ENCODE results near the gene DENND5A.
"Not testable (repeated sequence)": the region's sequence is repeated elsewhere in the genome, so short reads cannot be mapped to it uniquely, and the experiment has no call there.

Gene DENND5A

GRCh38 chr11:9179141-9179540, 86.0 kb downstream of the DENND5A start:
- no peak for DNase-seq (ENCODE audit: low read depth in 1 of 2, low spot score in 1 of 2)

DNA sequence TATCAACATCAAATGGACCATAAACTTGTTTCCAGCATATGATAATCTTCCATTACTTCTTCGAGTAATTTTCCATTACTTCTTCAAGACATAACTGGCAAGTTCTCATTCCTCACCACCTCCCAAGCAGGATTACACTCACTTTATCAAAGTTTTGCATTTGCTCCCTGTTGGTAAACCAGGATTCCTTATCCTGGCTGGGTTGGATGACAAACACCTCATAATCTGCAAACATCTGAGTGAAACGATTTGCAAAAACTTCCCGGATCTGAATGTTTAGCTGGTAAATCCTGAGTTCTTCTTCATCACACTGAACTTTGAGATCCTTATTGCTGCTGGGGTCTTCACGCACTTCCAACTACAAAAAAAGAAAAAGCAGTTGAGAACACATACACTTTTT, 86.4 kb downstream of the DENND5A start:
- DNase-seq (ENCODE audit: low read depth in 1 of 2, low spot score in 1 of 2) = no peak

- no peak for DNase-seq (ENCODE audit: low read depth in 1 of 2, low spot score in 1 of 2)
Observed at GRCh38 chr11:9177438-9178091, 87.6 kb downstream of the DENND5A start.

DNA sequence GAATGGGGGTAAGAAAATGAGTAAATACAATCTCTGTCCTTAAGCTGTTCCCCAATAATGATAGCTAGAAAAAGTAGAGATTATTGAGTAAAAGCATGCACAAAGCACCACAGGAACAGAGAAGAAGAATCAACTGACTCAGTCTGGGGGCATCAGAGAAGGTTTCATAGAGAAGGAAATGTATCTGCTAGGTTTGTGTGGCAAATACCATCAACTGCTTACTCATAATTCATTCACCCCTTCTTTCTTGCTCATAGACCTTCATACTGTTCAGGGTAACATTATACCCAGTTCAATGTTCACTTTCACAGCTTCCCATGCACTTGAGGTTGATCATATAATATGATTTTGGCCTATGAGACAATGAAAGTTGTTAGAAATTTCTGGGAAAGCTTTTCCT, 88.6 kb downstream of the DENND5A start:
- no peak for DNase-seq (ENCODE audit: low read depth in 1 of 2, low spot score in 1 of 2)

DNA sequence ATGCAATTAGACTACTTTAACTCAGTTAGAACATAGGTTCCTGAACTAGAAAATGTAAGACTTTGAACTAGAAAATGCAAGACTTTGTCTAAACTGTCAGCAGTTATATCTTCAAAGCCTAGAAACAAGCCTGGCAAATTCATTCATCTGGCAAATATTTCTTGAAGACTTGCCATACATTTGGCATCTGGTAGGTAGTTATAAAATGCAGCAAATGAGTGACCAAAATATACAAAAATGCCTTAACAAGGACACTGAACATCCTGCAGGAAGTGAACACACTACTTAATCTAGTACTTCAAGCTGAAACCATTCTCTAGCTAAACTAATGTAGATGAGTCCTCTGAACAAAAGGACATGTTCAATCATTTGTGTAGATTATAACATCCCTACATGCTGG, 89.0 kb downstream of the DENND5A start:
- DNase-seq (ENCODE audit: low read depth in 1 of 2, low spot score in 1 of 2) = no peak

DNA sequence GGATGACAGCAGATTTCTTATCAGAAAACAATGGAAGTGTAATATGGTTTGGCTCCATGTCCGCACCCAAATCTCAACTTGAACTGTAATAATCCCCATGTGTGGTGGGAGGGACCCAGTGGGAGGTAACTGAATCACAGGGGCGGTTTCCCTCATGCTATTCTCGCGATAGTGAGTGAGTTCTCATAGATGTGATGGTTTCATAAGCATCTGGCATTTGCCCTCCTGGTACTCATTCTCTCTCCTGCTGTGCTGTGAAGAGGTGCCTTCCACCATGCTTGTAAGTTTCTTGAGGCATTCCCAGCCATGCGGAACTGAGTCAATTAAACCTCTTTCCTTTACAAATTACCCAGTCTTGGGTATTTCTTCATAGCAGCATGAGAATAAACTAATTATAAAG, 92.8 kb downstream of the DENND5A start:
- no peak for DNase-seq (ENCODE audit: low read depth in 1 of 2, low spot score in 1 of 2)

DNA sequence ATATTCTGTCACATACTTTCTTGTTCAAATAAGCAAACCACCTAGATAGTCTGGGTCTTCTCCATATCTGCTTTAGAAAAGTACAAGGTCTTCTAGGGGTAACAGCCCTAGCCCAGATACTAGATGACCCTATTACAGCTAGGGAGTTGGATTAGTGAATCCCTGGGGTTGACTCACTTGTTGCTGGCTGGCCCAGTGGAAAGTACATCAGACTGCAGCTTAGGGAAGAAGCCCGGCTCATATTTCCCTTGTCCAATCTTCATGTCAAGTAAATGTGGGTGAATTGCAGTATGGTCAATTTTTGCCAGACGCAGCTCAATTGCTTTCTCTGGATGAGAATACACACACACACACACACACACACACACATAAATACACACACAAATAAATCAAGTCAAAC, 94.7 kb downstream of the DENND5A start:
- DNase-seq (ENCODE audit: low read depth in 1 of 2, low spot score in 1 of 2) = no peak

GRCh38 chr11:9169595-9170295, 95.4 kb downstream of the DENND5A start:
- no peak for DNase-seq (ENCODE audit: low read depth in 1 of 2, low spot score in 1 of 2)

DNA sequence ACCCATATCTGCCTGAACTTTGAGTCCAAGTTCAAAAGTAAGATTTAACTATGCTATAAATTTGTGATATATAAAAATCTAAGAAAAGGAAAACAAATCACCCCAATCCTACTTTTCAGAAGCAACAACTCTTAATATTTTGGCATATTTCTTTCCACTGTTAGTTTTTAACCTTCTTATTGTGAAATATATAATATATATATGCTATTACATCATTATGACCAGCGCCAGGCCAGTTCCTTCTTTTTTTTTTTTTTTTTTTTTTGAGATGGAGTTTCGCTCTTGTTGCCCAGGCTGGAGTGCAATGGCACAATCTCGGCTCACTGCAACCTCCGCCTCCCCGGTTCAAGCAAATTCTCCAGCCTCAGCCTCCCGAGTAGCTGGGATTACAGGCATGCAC, 103.2 kb downstream of the DENND5A start:
- not testable (repeated sequence) for DNase-seq (ENCODE audit: low read depth in 1 of 2, low spot score in 1 of 2)

DNA sequence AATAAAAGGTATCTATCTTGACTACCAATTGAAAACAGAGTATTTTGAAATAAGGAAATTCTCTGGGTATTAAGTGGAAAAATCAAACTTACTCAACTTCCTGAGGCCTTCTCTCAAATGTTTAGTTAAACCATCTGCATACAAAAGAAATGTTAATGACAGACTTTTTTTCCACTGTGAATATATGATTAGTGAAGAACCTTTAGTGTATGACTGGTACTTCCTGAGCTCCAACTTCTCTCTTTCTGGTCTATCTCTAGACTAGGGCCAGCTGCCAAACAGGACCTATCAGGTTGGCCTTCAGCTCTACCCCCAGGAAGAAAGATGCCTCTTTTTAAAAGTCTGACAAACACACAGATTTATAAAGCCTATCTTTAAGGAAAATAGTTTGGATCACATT, 105.0 kb downstream of the DENND5A start:
- DNase-seq (ENCODE audit: low read depth in 1 of 2, low spot score in 1 of 2) = no peak

- no peak for DNase-seq (ENCODE audit: low read depth in 1 of 2, low spot score in 1 of 2)
Observed at GRCh38 chr11:9158898-9159391, 106.2 kb downstream of the DENND5A start.

GRCh38 chr11:9155930-9156329, 109.2 kb downstream of the DENND5A start:
- DNase-seq (ENCODE audit: low read depth in 1 of 2, low spot score in 1 of 2) = no peak

DNA sequence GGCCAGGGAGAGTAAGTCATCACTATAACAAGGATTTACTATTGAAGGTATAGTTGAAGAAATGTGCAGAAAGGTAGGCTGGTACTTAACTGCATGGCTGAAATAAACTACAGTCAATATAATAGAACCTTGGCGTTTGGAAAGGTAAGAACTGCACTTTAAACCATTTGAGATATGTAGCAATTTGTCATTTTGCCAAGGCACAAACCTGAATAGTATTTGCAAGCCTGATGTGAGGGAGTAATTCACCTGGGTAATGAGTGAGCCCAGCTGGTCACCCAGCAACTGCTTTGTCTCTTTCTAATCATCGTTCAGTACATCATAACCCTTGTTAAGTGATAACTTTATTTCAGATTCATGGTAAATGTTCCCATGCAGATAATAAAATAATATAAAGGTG, 111.5 kb downstream of the DENND5A start:
- no peak for DNase-seq (ENCODE audit: low read depth in 1 of 2, low spot score in 1 of 2)

GRCh38 chr11:9151631-9152030, 113.5 kb downstream of the DENND5A start:
- DNase-seq (ENCODE audit: low read depth in 1 of 2, low spot score in 1 of 2) = no peak

DNA sequence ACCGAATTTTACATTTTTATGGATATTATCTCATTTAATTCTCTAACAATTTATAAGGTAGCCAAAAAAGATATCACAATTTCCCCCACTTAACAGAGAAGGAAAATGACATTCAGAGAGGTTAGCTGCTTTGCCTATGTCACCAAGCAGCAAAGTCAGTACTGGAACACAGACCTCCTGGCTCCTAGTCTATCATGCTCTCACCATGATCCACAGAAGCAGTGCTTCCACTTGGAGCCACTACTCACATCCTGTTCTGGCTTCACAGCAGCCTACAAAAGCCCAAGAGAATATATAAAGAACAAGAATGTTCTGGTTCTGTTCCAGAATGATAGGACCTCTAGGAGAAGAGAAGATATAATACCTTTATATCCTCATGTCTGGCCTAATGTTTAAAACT, 114.2 kb downstream of the DENND5A start:
- no peak for DNase-seq (ENCODE audit: low read depth in 1 of 2, low spot score in 1 of 2)

- DNase-seq (ENCODE audit: low read depth in 1 of 2, low spot score in 1 of 2) = no peak
Observed at GRCh38 chr11:9150501-9150900, 114.6 kb downstream of the DENND5A start.

DNA sequence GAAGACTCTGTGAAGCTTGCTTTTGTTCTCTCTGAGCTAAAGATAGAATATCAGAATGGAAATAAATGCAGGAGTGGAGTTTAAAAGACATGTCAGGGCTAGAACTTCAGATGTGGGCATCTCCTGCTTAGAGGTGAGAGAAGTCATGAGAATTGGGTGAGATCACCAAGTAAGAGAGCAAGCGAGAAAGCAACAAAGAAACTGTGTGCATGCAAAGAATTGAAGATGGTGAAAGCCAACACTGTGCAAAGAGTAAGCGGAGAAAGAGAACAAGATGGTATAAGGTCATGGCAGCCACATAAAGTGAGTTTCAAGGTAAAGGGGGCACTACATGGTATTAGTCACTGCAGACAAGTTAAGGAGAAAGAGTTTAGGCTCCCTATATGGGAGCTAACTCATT, 116.4 kb downstream of the DENND5A start:
- no peak for DNase-seq (ENCODE audit: low read depth in 1 of 2, low spot score in 1 of 2)

GRCh38 chr11:9148035-9148434, 117.1 kb downstream of the DENND5A start:
- DNase-seq (ENCODE audit: low read depth in 1 of 2, low spot score in 1 of 2) = no peak

DNA sequence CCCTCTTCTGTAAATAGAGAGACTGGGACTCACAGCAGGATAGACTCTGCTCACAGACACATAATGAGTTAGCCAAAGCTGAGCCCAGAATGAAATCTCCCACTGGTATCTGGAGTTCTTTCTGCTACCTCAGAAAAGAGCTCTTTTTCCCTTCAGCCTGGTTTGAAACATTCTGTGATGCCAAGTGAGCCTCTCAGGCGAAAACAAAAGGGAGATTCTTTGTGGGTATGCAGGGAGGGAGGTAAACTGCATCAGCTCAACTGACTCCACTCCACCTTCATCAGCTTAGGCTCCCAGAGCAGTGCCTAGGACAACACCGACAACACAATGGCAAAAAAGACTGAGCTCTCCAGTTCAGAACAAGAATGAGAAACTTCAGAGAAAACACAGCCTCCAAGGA, 118.7 kb downstream of the DENND5A start:
- DNase-seq (ENCODE audit: low read depth in 1 of 2, low spot score in 1 of 2) = no peak

DNA sequence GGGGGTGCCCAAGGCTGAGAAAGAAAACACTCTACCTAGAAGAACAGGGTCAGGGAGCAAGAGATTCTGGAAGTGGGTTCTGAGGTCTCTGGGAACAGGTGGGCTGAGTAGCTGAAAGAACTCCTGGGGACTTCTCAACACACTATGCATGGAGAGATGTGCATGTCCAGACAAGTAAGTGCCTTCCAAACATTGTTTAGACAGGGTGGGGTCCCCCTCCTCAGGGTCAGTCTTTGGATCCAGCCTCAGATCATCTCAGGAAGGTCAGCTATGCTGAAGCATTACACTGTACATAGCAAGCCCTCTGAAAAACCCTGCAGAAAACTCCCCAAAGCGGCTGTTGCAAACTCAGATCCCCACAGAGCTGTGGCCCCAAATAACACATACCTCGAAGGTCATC, 119.9 kb downstream of the DENND5A start:
- no peak for DNase-seq (ENCODE audit: low read depth in 1 of 2, low spot score in 1 of 2)

DNA sequence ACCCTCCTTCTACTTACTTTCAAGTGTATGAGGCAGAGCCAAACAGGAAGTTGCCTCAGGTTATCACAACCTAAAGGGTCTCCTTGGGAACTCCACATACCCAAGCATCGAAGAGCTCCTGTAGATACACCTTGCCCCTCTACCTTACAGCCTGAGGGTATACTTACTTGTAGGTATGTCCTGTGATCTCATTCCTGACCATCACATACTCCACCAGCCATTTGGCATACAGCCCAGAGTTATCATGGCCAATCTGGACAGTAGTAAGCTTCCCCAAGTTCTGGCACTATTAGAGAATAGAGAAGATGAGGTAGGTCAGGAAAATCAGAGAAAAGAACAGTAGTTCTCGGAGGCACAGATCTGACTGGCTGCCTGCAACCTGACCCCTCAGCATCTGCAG, 120.3 kb downstream of the DENND5A start:
- no peak for DNase-seq (ENCODE audit: low read depth in 1 of 2, low spot score in 1 of 2)

DNA sequence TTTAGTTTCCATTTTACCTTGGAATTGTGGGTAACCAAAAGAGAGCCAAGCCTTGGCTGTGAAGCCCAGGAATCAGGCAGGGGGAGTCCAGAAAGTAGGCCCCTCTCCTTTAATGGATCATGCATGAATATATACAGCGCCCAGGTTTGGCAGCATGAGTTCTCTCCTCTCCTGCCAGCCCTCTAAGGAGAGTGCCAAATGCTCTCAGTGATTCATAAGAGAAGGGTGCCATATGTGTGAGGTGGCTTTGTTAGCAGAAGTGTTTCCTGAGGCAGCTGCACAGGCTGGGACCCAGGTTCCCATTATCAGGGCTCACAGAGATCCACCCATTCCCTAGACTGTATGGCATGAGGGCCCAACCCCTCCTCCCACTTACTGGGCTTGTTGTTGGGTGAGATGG, 121.4 kb downstream of the DENND5A start:
- no peak for DNase-seq (ENCODE audit: low read depth in 1 of 2, low spot score in 1 of 2)

GRCh38 chr11:9142732-9143131, 122.4 kb downstream of the DENND5A start:
- no peak for DNase-seq (ENCODE audit: low read depth in 1 of 2, low spot score in 1 of 2)

All from stimulated activated CD4-positive, alpha-beta T cell treated with anti-CD3 and anti-CD28 coated beads, Interleukin-15, amount 100 ng/mL, for 1 hour (primary cell).